Panc1 (cell line): ENCODE data around the gene MAP3K20. TPM values are rescaled to one million over a fixed set of nuclear protein-coding genes. Genes with fewer than 3 reads are reported as not detected.

Experiments used
- ATAC-seq: fragments of 200-7000 bp; cut with Tn5 transposase; 2 replicates; pipeline ENCODE4 v1.9.1; 2020; ENCODE audit warnings: mild to moderate bottlenecking, moderate library complexity
- BruUV-seq: library from RNA; stranded (reverse); fragments of 400-500 nt; replicated peaks from 2 replicates; lab custom pipeline; 2021; lab: Mats Ljungman, UMichigan
- CTCF ChIA-PET: fragments of 300-600 bp; sonication (Branson Sonifier 250); formaldehyde crosslinking; loops from one replicate; lab custom pipeline; 2022; ENCODE audit warnings: antibody characterized with exemption; lab: Charles Lee
- POLR2A ChIA-PET: fragments of 300-600 bp; sonication (Branson Sonifier 250); formaldehyde crosslinking; loops from one replicate; lab custom pipeline; 2022; ENCODE audit warnings: antibody characterized with exemption; lab: Charles Lee
- DNase-seq: peaks from one replicate; pipeline ENCODE4 v3.0.0-alpha.2; 2010; ENCODE audit warnings: low read depth, low spot score
- H3K27ac ChIP-seq: 2 replicates; pipeline ENCODE4 v1.5.1; 2011; ENCODE audit warnings: mild to moderate bottlenecking, low read length, inconsistent platforms
- H3K27me3 ChIP-seq: fragments of 200-500 bp; sonication (Bioruptor generic); 2 replicates; pipeline ENCODE4 v1.6.0; 2014; ENCODE audit warnings: low read length, inconsistent platforms; ENCODE audit not compliant: control insufficient read depth, insufficient read depth
- H3K36me3 ChIP-seq: fragments of 200-500 bp; sonication (Bioruptor generic); 2 replicates; pipeline ENCODE4 v1.5.1; 2014; ENCODE audit warnings: inconsistent platforms, mild to moderate bottlenecking, low read length, moderate library complexity; ENCODE audit not compliant: control insufficient read depth, insufficient read depth
- H3K4me1 ChIP-seq: 2 replicates; pipeline ENCODE4 v1.5.1; 2011; ENCODE audit warnings: inconsistent platforms, mild to moderate bottlenecking, low read length, moderate library complexity; ENCODE audit not compliant: control insufficient read depth, insufficient read depth
- H3K4me3 ChIP-seq, 2 experiments: 2 replicates each; pipeline ENCODE4 v1.5.1; 2011 to 2012; ENCODE audit warnings: low read depth in 2 of 2, low read length in 2 of 2, mild to moderate bottlenecking in 2 of 2, inconsistent platforms in 1 of 2, moderate library complexity in 1 of 2
- H3K9me3 ChIP-seq: fragments of 200-500 bp; sonication (Bioruptor generic); 2 replicates; pipeline ENCODE4 v1.5.1; 2014; ENCODE audit warnings: low read depth, mild to moderate bottlenecking, inconsistent platforms, low read length, moderate library complexity; ENCODE audit not compliant: control insufficient read depth, insufficient read depth
- POLR2AphosphoS5 ChIP-seq: IDR thresholded peaks from 2 replicates; pipeline ENCODE4 v1.6.1; 2012; ENCODE audit warnings: mild to moderate bottlenecking, low read depth, low read length, moderate library complexity
- SIN3A ChIP-seq: IDR thresholded peaks from 2 replicates; pipeline ENCODE4 v1.6.1; 2012; ENCODE audit warnings: low read depth, mild to moderate bottlenecking, low read length, moderate library complexity, borderline replicate concordance; ENCODE audit not compliant: insufficient read depth
- TCF7L2 ChIP-seq: IDR thresholded peaks from 2 replicates; pipeline ENCODE4 v1.6.1; 2011; ENCODE audit warnings: mild to moderate bottlenecking, low read depth, low read length, inconsistent platforms
- in situ Hi-C: cut with HindIII; loops from 2 replicates; pipeline ENCODE4 v1.10.0; 2016; ENCODE audit warnings: low sequenced_read_pairs, low pct_unique_long_range_greater_than_20kb
- intact Hi-C: fragments of 100-400 bp; cut with micrococcal nuclease; formaldehyde crosslinking; loops from one replicate; pipeline ENCODE4 v1.10.0; 2022; ENCODE audit not compliant: unreplicated experiment
- total RNA-seq: library from RNA; stranded (reverse); gene quantifications from one replicate; pipeline ENCODE4 v1.2.1, GENCODE V29; 2021; ENCODE audit not compliant: unreplicated experiment
- TF ChIP-seq, protein P1 (sequence below): fragments of 450-650 bp; IDR thresholded peaks from 2 replicates; pipeline ENCODE4 v1.5.1; 2017; ENCODE audit warnings: mild to moderate bottlenecking
- TF ChIP-seq, protein P2 (sequence below), 2 experiments: IDR thresholded peaks; 2 replicates each; pipeline ENCODE4 v1.6.1; 2011 to 2012; ENCODE audit warnings: low read depth in 2 of 2, control low read depth in 1 of 2, low read length in 1 of 2, mild to moderate bottlenecking in 1 of 2, moderate library complexity in 1 of 2; ENCODE audit not compliant: insufficient read depth in 1 of 2

MAP3K20 gene
- total RNA-seq, 1 experiment from 2014 or later, result 121 TPM

DNA sequence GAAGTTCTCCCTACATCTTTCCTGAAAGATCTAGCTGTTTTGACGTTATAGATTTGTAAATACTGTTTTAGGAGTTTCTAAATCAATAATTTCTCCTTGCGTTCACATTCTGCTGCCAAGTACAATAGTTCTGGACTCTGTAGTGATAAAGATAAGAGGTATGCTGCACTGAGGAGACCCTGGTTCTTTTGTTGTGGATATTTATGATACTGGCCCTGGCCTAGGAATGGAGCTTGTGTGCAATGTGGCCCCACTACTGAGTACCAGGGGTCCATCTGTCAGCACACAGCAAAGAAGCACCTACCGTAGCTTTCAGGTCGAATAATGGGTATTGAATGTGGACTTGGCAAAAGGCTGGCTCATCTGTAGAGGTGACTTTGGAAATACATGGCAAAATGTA is 85.0 kb downstream of the MAP3K20 start:
- in situ Hi-C loops, result no loop called here
- POLR2A ChIA-PET, result no interaction called here
- no peaks in the 10 kb centered on the region; the same call in 1 of the 2 replicates for H3K36me3 ChIP-seq

DNA sequence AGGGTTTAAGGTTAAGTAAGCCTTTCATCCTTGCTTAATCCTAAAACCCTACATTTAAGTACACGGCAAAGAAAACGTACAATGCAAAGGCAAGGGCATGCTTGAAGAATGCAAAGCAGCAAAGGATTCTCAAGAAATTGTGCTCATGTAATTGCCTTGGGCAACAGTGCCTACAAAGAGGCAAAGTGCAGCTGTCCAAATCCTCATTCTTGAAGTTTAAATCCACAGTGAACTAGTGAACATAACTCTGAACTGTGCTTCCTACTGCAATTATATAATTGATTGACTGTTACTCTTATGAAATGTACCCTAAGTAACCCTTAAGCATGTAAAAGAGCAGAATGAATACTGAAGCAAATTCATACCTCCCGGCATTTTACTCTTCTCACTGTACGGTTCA is 85.4 kb downstream of the MAP3K20 start:
- peaks cover 71% of the 10 kb centered on the region for H3K4me1 ChIP-seq
- in situ Hi-C loops, result no loop called here

More for the DNA sequence above, 85.0 kb downstream of the MAP3K20 start:
- Histone ChIP-seq H3K27ac (peak overlapping the region; percentile 91), H3K9me3 (peaks cover 14% of the 10 kb centered on the region), H3K27me3 (no peaks in the 10 kb centered on the region), H3K4me1 (peaks cover 67% of the 10 kb centered on the region), H3K4me3 (peak overlapping the region; percentile 4 to 5; a peak in 3 of 4 replicates)
- intact Hi-C loops, result loop anchor here (5.0 kb wide), 2 partner anchors 53 to 68 kb away; no protein-coding TSS in a partner anchor
- BruUV-seq, result no TSS peak
- no peak for DNase-seq
- TF ChIP-seq SIN3A (no peak), TCF7L2 (peak; percentile 91)
- TF ChIP-seq, protein P1, sequence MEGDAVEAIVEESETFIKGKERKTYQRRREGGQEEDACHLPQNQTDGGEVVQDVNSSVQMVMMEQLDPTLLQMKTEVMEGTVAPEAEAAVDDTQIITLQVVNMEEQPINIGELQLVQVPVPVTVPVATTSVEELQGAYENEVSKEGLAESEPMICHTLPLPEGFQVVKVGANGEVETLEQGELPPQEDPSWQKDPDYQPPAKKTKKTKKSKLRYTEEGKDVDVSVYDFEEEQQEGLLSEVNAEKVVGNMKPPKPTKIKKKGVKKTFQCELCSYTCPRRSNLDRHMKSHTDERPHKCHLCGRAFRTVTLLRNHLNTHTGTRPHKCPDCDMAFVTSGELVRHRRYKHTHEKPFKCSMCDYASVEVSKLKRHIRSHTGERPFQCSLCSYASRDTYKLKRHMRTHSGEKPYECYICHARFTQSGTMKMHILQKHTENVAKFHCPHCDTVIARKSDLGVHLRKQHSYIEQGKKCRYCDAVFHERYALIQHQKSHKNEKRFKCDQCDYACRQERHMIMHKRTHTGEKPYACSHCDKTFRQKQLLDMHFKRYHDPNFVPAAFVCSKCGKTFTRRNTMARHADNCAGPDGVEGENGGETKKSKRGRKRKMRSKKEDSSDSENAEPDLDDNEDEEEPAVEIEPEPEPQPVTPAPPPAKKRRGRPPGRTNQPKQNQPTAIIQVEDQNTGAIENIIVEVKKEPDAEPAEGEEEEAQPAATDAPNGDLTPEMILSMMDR, result no peak
- TF ChIP-seq, protein P2, sequence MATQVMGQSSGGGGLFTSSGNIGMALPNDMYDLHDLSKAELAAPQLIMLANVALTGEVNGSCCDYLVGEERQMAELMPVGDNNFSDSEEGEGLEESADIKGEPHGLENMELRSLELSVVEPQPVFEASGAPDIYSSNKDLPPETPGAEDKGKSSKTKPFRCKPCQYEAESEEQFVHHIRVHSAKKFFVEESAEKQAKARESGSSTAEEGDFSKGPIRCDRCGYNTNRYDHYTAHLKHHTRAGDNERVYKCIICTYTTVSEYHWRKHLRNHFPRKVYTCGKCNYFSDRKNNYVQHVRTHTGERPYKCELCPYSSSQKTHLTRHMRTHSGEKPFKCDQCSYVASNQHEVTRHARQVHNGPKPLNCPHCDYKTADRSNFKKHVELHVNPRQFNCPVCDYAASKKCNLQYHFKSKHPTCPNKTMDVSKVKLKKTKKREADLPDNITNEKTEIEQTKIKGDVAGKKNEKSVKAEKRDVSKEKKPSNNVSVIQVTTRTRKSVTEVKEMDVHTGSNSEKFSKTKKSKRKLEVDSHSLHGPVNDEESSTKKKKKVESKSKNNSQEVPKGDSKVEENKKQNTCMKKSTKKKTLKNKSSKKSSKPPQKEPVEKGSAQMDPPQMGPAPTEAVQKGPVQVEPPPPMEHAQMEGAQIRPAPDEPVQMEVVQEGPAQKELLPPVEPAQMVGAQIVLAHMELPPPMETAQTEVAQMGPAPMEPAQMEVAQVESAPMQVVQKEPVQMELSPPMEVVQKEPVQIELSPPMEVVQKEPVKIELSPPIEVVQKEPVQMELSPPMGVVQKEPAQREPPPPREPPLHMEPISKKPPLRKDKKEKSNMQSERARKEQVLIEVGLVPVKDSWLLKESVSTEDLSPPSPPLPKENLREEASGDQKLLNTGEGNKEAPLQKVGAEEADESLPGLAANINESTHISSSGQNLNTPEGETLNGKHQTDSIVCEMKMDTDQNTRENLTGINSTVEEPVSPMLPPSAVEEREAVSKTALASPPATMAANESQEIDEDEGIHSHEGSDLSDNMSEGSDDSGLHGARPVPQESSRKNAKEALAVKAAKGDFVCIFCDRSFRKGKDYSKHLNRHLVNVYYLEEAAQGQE (IDR thresholded peaks at IDR 0.05; ENCODE audit: insufficient read depth in 1 of 2, low read depth in 2 of 2, low read length in 1 of 2), result no peak
- ATAC-seq, result peak; percentile 37
- CTCF ChIA-PET, result no interaction called here

More for the DNA sequence above, 85.4 kb downstream of the MAP3K20 start:
- Histone ChIP-seq H3K36me3 (no peaks in the 10 kb centered on the region; the same call in 1 of the 2 replicates), H3K27ac (peak overlapping the region; percentile 91), H3K4me3 (peak overlapping the region in 1 of 2 experiments; percentile 4; a peak in 2 of 4 replicates), H3K27me3 (no peaks in the 10 kb centered on the region), H3K9me3 (peaks cover 10% of the 10 kb centered on the region)
- ChIA-PET POLR2A (no interaction called here), CTCF (no interaction called here)
- no TSS peak for BruUV-seq
- no peak; the same call in 1 of the 2 replicates for ATAC-seq
- TF ChIP-seq, protein P2 (IDR thresholded peaks at IDR 0.05; ENCODE audit: insufficient read depth in 1 of 2, low read depth in 2 of 2, low read length in 1 of 2), result no peak; a peak in 1 of 4 replicates
- TF ChIP-seq, protein P1, result no peak
- no peak for TF ChIP-seq SIN3A
- no peak for TF ChIP-seq POLR2AphosphoS5
- no peak for DNase-seq
- intact Hi-C loops, result loop anchor here (5.0 kb wide), 2 partner anchors 54 to 69 kb away; no protein-coding TSS in a partner anchor
